ENCODE results near the gene IFNG.

The IFNG gene

GRCh38 chr12:68118096-68118755 lies 41.3 kb downstream of the IFNG start:
- in situ Hi-C loops (cut with HindIII; ENCODE audit: low sequenced_read_pairs): no loop called here

GRCh38 chr12:68117661-68118060 lies 41.9 kb downstream of the IFNG start:
- in situ Hi-C loops (cut with HindIII; ENCODE audit: low sequenced_read_pairs): no loop called here

GRCh38 chr12:68115281-68115680 lies 44.3 kb downstream of the IFNG start:
- in situ Hi-C loops (cut with HindIII; ENCODE audit: low sequenced_read_pairs): no loop called here

GRCh38 chr12:68114606-68115005 lies 44.9 kb downstream of the IFNG start:
- in situ Hi-C loops (cut with HindIII; ENCODE audit: low sequenced_read_pairs): no loop called here

- in situ Hi-C loops (cut with HindIII; ENCODE audit: low sequenced_read_pairs): no loop called here
Measured at GRCh38 chr12:68113644-68114043, 45.9 kb downstream of the IFNG start.

GRCh38 chr12:68111995-68112394 lies 47.5 kb downstream of the IFNG start:
- in situ Hi-C loops (cut with HindIII; ENCODE audit: low sequenced_read_pairs): no loop called here

GRCh38 chr12:68109444-68110217 lies 49.9 kb downstream of the IFNG start:
- in situ Hi-C loops (cut with HindIII; ENCODE audit: low sequenced_read_pairs): no loop called here

- in situ Hi-C loops (cut with HindIII; ENCODE audit: low sequenced_read_pairs): no loop called here
Measured at GRCh38 chr12:68109001-68109400, 50.5 kb downstream of the IFNG start.

- in situ Hi-C loops (cut with HindIII; ENCODE audit: low sequenced_read_pairs): no loop called here
Measured at GRCh38 chr12:68106660-68107059, 52.9 kb downstream of the IFNG start.

- in situ Hi-C loops (cut with HindIII; ENCODE audit: low sequenced_read_pairs): no loop called here
Measured at GRCh38 chr12:68106160-68106559, 53.4 kb downstream of the IFNG start.

Measured in DLD1 (cell line).